GM19193 (cell line): ENCODE data around the gene SKP1.

ENCODE experiments used
- POLR2A ChIP-seq: IDR thresholded peaks from 4 replicates; pipeline ENCODE4 v1.6.1; 2011; ENCODE audit not compliant: insufficient read depth, insufficient read length; ENCODE audit errors: extremely low read depth

SKP1 gene

DNA sequence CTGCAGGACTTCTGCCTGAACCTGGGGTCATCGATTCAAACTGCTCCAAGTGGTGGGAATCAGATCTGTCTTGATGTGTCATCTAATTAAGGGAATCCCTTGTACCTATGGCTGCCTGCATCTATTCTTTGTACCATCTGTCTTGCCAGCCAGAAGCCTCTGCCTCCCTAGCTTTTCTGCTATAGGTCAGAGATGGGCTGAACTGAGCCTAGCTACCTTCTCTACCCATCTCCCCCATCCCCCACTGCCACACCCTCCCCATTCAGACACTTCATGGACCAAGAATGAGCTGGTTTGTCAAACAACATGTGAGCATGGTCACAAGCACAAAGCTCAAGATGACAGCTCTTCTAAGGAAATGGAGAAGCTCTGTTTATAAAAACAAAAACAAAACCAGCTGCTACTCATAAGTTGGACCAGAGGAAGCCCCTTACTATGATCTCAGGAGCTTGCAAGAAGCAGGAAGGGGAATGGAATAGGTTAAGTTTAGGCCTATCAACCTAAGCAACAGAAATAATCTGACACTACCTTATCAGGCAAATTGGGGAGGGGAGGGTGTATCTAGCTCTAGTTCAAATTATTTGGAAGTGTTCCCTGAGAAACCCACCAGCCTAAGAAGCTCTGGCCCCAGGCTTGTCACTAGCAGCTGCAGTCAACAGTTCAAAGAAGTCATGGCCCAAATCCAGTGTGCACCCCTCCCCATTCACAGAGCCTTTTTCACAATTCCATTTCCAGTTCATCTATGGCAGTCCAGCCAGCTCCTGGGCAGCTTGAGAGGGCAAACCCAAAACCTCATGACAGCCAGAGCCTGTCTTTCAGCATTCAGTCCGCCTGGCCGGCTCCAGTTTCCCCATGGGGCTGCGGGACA, 29.9 kb downstream of the SKP1 start:
- TF ChIP-seq POLR2A: no peak

DNA sequence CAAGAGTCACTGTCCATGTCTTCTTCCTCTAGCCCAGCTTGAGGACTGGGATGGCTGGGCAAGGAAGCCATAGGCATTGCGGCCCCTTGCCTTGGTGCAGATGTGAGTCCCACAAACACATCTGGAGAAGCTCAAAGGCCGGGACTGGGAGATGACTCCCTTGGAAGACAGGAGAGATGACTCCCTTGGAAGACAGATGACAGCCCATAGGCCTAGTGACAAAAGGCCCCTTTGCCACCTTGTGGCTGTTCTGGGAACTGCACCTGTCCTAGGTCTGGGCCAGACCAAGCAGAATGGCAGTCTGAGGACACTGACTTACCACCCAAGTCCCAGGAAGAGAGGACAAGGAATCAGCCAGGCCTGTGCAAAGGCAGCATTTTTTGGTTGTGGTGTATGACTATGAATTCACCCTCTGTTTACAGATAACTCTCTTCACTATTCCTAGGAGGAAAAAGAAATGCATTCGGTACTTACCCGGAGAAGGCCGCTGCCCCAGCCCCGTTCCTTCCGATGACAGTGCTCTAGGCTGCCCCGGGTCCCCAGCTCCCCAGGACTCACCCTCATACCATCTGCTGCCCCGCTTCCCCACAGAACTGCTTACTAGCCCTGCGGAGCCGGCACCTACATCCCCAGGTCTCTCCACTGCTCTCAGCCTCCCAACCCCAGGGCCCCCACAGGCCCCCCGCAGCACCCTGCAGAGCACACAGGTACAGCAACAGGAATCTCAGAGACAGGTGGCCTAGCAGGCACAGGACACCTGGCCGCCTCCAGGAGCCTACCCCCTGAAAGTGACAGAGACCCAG, 30.8 kb downstream of the SKP1 start:
- TF ChIP-seq POLR2A: no peak

DNA sequence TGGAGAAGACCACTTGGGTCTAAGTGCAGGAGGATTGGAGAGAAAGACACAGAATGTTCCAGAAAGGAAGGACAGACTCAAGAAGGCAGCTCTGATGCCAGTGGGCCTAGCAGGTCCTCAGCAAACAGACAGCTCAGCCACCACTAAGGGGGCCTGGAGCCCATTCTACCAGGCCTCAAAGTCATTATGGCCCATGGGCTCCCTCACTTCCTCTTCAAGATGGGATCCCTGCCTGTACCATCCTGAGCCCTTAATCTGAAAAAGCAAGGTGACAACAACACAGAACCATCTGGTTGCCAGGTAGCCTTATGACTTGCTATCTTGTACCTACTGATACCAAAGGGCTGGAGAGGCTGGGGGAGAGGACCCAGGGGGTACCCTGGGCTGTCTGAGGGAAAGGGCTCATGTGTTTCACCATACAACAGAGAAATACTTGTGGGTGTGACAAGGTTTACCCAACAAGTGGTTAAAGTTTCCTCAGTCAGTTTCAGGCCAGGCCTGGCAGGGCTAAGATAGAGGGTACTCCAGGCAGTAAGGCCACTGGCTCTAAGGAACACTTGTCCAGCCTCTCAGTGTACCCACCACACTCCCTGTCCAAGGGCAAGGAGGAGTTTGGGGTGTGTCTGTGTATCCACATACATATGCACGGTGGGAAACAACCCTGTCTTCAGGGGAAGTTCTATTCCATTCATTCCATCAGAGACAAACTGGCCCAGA, 31.6 kb downstream of the SKP1 start:
- TF ChIP-seq POLR2A: no peak

DNA sequence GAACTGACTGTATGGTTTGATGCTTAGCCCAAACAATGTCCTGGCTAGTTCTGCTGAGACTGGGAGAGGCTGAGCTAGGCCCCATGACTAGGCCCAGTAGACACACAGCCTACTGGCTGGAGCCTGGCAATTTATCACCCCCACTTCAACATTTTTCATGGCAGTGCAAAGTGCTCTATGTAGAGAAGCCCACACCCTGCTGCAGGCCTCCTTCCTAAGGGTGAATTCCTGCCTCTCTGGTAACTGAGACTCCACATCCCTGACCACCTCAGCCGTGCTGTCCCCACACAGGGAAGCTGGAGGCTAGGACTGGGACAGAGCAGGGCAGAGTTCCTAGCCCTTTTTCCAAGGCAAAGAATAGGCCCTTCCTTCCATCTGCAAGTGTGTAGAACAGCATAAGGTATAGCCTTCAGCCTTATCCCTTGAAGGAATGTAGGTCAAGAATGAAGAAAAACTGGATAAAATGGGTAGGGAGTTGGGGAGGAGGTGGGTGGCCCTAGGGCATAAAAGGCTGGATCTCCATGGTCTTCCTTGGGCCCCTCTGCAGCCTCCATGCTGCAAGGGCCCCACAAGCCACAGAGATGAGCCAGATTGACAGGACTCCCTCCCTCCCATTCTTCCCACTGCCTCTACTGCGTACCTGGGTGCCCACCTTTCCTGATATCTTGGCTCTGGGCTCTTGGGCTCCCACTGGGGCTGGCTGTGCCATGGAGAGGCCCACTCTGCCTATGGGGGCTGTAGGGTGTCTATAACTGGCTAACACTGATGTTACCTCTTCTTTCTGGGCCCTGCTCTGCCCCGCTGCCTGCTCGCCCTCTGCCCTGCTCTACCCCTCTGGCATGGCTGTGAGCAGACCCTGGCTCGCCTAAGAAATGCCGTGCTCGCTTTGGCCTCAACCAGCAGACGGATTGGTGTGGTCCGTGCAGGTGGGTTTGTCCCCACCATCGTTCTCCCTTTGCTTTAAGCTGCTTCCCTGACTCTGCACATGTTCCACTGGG, 32.5 kb downstream of the SKP1 start:
- no peak for TF ChIP-seq POLR2A

DNA sequence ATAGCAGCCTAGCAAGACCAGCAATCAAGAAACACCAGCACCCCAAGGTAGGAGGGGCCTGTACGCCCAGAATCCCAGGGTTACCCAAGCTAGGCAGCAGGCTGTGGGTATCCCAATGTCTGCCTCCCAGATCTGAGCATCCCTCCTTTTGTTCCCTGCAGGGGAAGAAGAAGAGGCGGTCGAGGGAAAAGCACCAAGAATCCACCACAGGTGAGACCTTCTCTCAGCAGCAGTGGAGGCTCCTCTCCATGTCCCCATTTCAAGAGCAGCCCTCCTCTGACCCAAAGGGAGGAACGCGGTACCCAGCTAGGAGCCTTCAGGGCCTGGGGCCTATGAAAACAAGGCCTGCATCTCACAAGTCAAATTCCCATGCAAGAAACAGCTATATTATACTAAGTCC, 33.3 kb downstream of the SKP1 start:
- TF ChIP-seq POLR2A: no peak

DNA sequence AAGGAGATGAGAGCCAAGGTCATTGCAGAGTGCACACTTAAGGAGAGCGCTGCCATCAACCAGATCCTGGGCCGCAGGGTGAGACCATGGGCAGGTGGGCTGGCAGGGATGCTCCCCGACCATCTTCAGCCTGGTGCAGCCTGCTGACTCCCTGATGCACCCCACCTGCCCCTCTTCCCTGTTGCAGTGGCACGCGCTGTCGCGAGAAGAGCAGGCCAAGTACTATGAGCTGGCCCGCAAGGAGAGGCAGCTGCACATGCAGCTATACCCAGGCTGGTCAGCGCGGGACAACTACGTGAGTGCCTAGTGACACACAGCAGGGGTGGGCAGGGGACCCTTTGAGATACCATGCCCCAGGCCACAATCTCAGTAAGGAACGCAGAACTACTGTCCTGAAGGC, 33.9 kb downstream of the SKP1 start:
- no peak for TF ChIP-seq POLR2A

DNA sequence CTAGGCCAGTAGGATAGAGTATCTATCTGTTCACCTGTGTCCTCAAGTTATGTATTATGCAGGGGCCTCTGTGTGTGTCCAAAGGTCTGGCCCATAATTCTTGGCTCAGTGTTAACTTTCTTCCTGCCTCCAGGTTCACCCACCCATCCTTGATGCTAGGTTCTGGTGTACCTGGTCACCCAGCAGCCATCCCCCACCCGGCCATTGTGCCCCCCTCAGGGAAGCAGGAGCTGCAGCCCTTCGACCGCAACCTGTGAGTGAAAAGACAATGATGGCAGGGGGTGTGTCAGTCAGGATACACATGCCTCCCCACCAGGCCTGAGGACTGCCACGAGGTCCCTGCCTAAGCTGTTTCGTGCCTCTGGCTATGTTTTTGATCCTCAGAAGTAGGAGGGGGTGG, 34.7 kb downstream of the SKP1 start:
- TF ChIP-seq POLR2A: no peak

DNA sequence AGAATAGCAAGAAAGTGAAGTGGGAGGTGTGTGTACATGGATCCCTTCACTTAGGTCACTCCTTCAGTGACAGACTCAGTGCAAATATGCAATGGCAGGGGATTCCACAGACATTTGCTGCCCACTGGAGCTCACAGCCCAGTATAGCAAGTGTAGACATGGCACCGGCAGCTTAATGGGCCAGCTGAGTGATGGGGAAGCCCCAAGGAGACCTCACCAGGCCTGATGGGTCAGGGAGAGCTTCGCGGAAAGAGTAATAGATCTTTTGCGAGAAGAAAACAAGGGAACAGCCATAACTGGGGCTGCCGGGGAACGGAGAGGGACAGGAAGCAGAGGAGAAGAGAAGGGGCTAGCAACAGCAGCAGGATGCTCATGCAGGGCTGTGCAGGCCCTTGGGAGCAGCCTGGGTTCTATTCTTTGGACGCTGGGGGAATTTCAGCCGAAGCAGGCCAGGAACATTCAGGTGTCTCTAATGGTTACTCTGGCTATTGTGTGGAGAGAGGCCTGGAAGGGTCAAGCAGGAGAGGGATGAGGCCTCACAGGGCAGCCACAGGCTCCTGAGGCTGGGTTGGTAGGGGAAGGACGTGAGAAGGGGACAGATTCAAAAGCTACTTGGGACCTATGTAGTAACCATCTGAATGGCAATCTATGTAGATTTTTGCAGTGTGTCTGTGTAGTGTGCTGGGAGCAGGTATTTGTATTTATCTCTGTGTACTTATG, 35.3 kb downstream of the SKP1 start:
- no peak for TF ChIP-seq POLR2A

DNA sequence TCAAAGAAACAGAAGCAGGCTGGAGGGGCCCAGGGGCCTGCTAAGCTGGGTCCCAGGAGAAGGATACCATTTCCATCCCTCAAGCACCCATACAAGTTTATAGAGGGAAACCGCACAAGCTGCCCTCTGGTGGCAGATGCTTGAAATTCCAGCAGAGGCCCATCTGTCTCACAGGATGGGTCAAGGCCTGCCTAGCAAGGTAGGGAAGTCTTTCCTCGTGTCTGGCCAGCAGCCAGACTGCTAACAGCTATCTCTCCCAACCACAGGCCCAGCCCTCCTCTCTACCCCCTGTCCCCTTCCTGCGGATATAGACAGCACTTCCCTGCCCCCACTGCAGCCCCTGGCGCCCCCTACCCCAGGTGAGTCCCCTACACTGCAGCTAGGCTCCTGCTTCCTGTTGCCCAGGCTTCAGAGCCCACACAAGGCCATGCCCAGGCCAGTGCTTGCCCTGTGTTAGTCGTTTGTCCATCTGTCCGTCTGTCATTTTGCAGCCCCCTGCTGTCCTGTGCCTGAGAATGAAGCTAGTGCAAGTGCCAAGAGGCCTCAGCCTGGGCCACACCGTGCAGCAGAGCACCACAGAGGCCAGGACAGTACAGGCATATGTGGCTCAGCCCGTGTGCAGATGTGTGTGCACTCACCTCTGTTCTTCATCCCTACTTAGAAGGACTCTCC, 36.1 kb downstream of the SKP1 start:
- TF ChIP-seq POLR2A: no peak

DNA sequence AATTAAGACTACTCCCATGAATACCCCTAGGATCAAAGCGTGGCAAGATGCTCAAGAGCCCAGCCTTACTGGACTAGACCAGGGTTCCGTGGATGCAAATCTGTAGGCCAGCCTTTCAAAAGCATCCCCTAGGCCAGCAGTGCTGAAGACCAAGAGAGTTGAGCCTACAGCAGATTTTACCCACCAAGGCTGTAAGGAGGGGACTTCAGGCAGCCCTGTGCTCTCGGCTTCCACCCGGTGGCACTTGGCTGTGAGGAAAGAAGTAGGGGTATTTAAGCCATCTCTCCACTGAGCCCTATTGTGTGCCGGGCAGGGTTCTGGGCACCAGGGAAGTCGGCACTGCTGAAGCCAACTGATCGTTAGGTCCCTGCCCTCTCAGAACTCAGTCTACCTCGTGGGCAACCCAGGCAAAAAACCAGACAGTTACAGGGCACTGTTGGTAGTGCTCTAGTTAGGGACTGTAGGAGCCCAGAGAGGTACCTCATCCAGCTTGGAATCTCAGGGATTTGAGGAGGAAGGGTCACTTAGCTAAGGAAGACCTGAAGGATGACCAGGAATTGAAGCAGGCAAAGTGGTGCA, 36.8 kb downstream of the SKP1 start:
- TF ChIP-seq POLR2A: no peak

DNA sequence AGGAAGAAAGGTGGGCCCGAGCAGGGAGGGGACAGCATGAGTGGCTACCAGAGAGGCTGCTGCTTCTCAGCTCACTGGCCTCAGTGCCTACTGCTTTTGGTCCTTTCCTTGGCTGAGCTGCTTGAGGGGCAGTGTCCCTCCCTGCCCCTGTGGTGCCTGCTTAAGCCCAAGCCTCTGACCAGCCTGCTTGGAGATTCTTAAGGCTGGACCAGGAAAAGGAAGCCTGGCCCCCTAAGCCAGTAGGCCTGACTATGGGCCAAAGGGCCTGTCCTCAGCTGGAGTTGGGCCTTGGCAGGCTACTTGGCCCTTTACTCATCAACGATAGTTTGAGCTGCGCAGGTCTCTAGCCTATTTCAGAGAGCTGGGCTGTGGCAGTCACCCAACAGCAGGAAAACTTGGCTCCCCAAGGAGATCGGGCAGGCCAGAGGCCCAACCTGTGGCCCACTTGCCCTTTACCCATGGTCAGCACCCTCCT, 37.3 kb downstream of the SKP1 start:
- TF ChIP-seq POLR2A: no peak

DNA sequence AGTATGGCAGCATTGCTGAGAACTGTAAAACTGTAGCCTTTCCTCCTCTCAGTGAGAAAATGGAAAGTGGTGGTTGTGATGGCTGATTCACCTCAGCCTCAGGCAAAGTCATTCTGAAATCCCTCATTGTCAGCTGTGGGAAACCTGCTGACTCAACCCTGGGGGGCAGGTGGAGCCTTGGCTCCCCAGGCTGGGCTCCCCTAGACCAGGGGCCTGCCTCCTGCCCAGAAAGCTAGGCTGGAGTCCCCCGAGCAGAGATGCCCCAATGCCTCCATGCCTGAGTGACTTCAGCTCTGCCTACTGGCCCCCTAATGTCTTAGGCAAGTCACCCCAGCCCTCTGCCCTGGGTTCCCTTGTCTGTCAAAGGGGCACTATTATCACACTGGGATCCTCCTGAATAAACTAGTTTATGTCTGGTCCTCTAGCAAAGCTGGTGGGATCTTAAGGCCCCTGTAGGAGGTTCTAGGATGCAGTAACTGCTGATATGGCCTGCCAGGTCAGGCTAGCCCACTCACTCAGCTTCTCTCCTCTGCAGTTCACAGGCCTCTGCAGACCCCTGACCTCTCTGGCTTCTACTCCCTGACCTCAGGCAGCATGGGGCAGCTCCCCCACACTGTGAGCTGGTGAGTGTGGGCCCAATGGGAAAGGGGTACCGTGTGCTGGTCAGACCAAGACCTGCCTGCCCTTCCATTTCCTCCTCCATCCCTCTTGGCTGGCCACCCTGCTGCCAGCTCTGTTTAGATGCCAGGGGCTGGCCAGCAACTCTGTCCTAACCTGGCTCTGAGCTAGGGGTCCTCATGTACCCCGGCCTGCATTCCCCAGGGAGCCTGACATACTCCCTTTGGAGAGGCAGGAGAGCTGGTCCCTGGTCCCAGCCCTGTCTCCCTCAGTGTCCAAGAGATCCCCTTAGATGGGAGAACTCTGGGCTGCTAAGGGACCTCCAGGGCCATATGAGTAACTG, 38.1 kb downstream of the SKP1 start:
- peak; percentile 2 for TF ChIP-seq POLR2A

DNA sequence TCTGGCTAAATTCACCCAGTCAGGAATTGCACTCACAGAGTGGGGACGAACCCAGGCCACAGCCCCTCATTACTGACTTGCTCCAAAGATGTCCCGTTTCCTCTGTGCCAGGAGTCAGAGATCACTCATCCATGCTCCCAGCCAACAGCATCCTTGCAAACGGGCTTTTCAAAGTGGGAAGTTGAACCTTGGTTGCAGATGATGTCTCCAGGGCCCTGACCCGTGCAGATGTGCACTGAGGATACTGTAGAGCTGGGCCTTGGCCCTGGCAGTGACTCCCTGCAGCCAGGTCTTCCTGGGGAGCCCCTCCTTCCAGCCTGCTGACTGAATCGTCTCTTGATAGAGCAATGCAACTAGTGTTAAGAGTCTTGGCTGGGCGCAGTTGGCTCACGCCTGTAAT, 40.0 kb downstream of the SKP1 start:
- TF ChIP-seq POLR2A: no peak
